HepG2 (cell line): ENCODE data around the gene C2CD4A. TPM values are rescaled to one million over a fixed set of nuclear protein-coding genes. Genes with fewer than 3 reads are reported as not detected.
A peak's percentile ranks its signal among the peaks of the same experiment; 100 is the strongest.

ENCODE experiments used
- FOXP1 ChIP-seq, 2 experiments: fragments of 450-650 bp in 1 of 2; IDR thresholded peaks; 2 replicates each; pipeline ENCODE4 v1.6.1; 2017 to 2018; ENCODE audit warnings: antibody characterized with exemption in 1 of 2
- HOMEZ ChIP-seq: IDR thresholded peaks from 2 replicates; pipeline ENCODE4 v1.6.1; 2016; ENCODE audit warnings: low read depth
- KDM1A ChIP-seq: IDR thresholded peaks from 2 replicates; pipeline ENCODE4 v1.6.1; 2016; ENCODE audit warnings: missing compliant biosample characterization
- KLF12 ChIP-seq: sonication (generic); formaldehyde crosslinking; IDR thresholded peaks from 2 replicates; pipeline ENCODE4 v1.4.0; 2020; ENCODE audit warnings: missing genetic modification reagents, borderline replicate concordance
- NAIF1 ChIP-seq: sonication (generic); formaldehyde crosslinking; IDR thresholded peaks from 2 replicates; pipeline ENCODE4 v1.5.0; 2020; ENCODE audit warnings: mild to moderate bottlenecking, missing genetic modification reagents, borderline replicate concordance
- NR2F2 ChIP-seq: IDR thresholded peaks from 2 replicates; pipeline ENCODE4 v1.6.1; 2012; ENCODE audit warnings: low read depth, inconsistent platforms, borderline replicate concordance
- PCBP1 ChIP-seq: fragments of 200-400 bp; formaldehyde crosslinking; IDR thresholded peaks from 2 replicates; pipeline ENCODE4 v1.6.1; 2017; ENCODE audit warnings: mild to moderate bottlenecking, low read depth, low read length, borderline replicate concordance
- PCBP2 ChIP-seq: fragments of 200-400 bp; formaldehyde crosslinking; optimal IDR thresholded peaks from 2 replicates; pipeline ENCODE3; 2018; ENCODE audit warnings: low read length, low read depth; ENCODE audit not compliant: poor library complexity, severe bottlenecking
- POLR2G ChIP-seq: fragments of 200-400 bp; formaldehyde crosslinking; IDR thresholded peaks from 2 replicates; pipeline ENCODE4 v1.6.1; 2018; ENCODE audit warnings: mild to moderate bottlenecking, low read depth, low read length, moderate library complexity
- PRDM4 ChIP-seq: sonication (generic); formaldehyde crosslinking; IDR thresholded peaks from 2 replicates; pipeline ENCODE4 v1.9.0; 2021; ENCODE audit warnings: missing genetic modification reagents, borderline replicate concordance
- TFDP1 ChIP-seq: IDR thresholded peaks from 2 replicates; pipeline ENCODE4 v1.6.1; 2016; ENCODE audit warnings: missing compliant biosample characterization, missing genetic modification reagents, borderline replicate concordance
- THYN1 ChIP-seq: sonication (generic); formaldehyde crosslinking; IDR thresholded peaks from 2 replicates; pipeline ENCODE4 v1.8.1; 2023; ENCODE audit warnings: low read depth, mild to moderate bottlenecking, moderate library complexity, missing genetic modification reagents, borderline replicate concordance
- ZBTB39 ChIP-seq: sonication (generic); formaldehyde crosslinking; IDR thresholded peaks from 2 replicates; pipeline ENCODE4 v1.5.0; 2020; ENCODE audit warnings: missing genetic modification reagents
- ZNF160 ChIP-seq: sonication (generic); formaldehyde crosslinking; IDR thresholded peaks from 2 replicates; pipeline ENCODE4 v1.8.0; 2022; ENCODE audit warnings: mild to moderate bottlenecking, inconsistent platforms, missing genetic modification reagents
- ZNF468 ChIP-seq: sonication (generic); formaldehyde crosslinking; IDR thresholded peaks from 2 replicates; pipeline ENCODE4 v1.8.0; 2022; ENCODE audit warnings: mild to moderate bottlenecking, moderate library complexity, missing genetic modification reagents
- ZNF616 ChIP-seq: sonication (generic); formaldehyde crosslinking; IDR thresholded peaks from 2 replicates; pipeline ENCODE4 v1.5.0; 2020; ENCODE audit warnings: low read depth, mild to moderate bottlenecking, missing genetic modification reagents
- ZNF749 ChIP-seq: sonication (generic); formaldehyde crosslinking; IDR thresholded peaks from 2 replicates; pipeline ENCODE4 v1.8.0; 2022; ENCODE audit warnings: mild to moderate bottlenecking, missing genetic modification reagents, moderate library complexity, borderline replicate concordance
- polyA plus RNA-seq, 8 experiments: library from polyadenylated mRNA; depleted of rRNA in 3 of 8; stranded (reverse) in 7 of 8; unstranded in 1 of 8; fragments of >200 nt; fragmentation: Illumina TruSeq in 4 of 8; extraction: Trizol in 4 of 8; gene quantifications; 2 replicates each; pipeline versions ENCODE4 v1.2.1 to v1.2.3, GENCODE V29; 2011 to 2016; ENCODE audit warnings: low read depth in 4 of 8, missing spikeins in 1 of 8, mixed read lengths in 1 of 8; ENCODE audit not compliant: insufficient read depth in 1 of 8
- total RNA-seq, 5 experiments: library from RNA; depleted of rRNA; stranded (reverse); fragments of >200 nt; fragmentation: Illumina TruSeq; extraction: Trizol; gene quantifications; 2 replicates each; pipeline ENCODE4 v1.2.3, GENCODE V29; 2016; ENCODE audit warnings: low read depth in 1 of 5

Gene C2CD4A
- total and polyA plus RNA-seq, 2 of the 13 experiments (the other 11 are each of a cell fraction or from before 2014, with no cell fraction given): 0.20 TPM; not detected in 1

GRCh38 chr15:62060113-62060895, 6.5 kb upstream of the C2CD4A start, which contains the start of gene VPS13C (continued):
- TF ChIP-seq ZNF468 (peak; percentile 82; the same call in 1 of the 2 replicates), POLR2G (peak; percentile 83), NR2F2 (no peak), PCBP1 (no peak), ZNF616 (CRISPR knock-in tag) (no peak), PRDM4 (CRISPR knock-in tag) (0 out of 2 replicates have a peak, but pooled peaks have one; percentile 70), ZNF160 (peak; percentile 83; the same call in 1 of the 2 replicates), TFDP1 (peak; percentile 81), ZNF749 (CRISPR knock-in tag) (0 out of 2 replicates have a peak, but pooled peaks have one; percentile 29), NAIF1 (CRISPR knock-in tag) (no peak), FOXP1 (IDR thresholded peaks at IDR 0.05) (no peak), FOXP1 (CRISPR knock-in tag; IDR thresholded peaks at IDR 0.05) (0 out of 2 replicates have a peak, but pooled peaks have one; percentile 17), KDM1A (CRISPR knock-in tag) (no peak), PCBP2 (no peak), ZBTB39 (CRISPR knock-in tag) (peak; percentile 47; the same call in 1 of the 2 replicates), KLF12 (CRISPR knock-in tag) (peak; percentile 86; the same call in 1 of the 2 replicates), THYN1 (CRISPR knock-in tag) (no peak), HOMEZ (CRISPR knock-in tag) (peak; percentile 74)
